ENCODE data around the gene FADD. TPM values are rescaled to one million over a fixed set of nuclear protein-coding genes. Genes with fewer than 3 reads are reported as not detected.

FADD gene
- total RNA-seq, 1 donor: 53.2 TPM

GRCh38 chr11:70183032-70183431, 20.1 kb upstream of the FADD start:
- no peaks in the 10 kb centered on the region for H4K20me1 ChIP-seq (ENCODE audit: insufficient read depth, low read length)
- peaks cover 4% of the 10 kb centered on the region for H3K27me3 ChIP-seq (ENCODE audit: insufficient read depth, low read length)
- DNase-seq (ENCODE audit: insufficient read length, low spot score, missing footprints): peak; percentile 58
- H3K36me3 ChIP-seq (ENCODE audit: insufficient read depth, low read length): no peaks in the 10 kb centered on the region
- no peaks in the 10 kb centered on the region for H3K4me1 ChIP-seq (ENCODE audit: insufficient read depth, low read length)
- H3K4me3 ChIP-seq (ENCODE audit: insufficient read depth, low read length): no peak overlapping the region
- TF ChIP-seq CTCF (IDR thresholded peaks at IDR 0.05; ENCODE audit: extremely low read depth, low read depth, low read length): no peak
- no peak overlapping the region for H3K27ac ChIP-seq (ENCODE audit: low read depth, low read length)
- no peaks in the 10 kb centered on the region for H3K9me3 ChIP-seq (ENCODE audit: low read depth, low read length)
- H2AFZ ChIP-seq (ENCODE audit: low read length): no peak overlapping the region
- no peaks in the 10 kb centered on the region for H3K79me2 ChIP-seq (ENCODE audit: insufficient read depth, low read length)
- no peak overlapping the region for H3K4me2 ChIP-seq (ENCODE audit: insufficient read depth, low read length)

- H3K4me1 ChIP-seq (ENCODE audit: insufficient read depth, low read length): no peaks in the 10 kb centered on the region
- no peak overlapping the region for H3K4me3 ChIP-seq (ENCODE audit: insufficient read depth, low read length)
- DNase-seq (ENCODE audit: insufficient read length, low spot score, missing footprints): peak; percentile 65
- no peak overlapping the region for H3K4me2 ChIP-seq (ENCODE audit: insufficient read depth, low read length)
- H3K27me3 ChIP-seq (ENCODE audit: insufficient read depth, low read length): peaks cover 8% of the 10 kb centered on the region
- no peaks in the 10 kb centered on the region for H3K9me3 ChIP-seq (ENCODE audit: low read depth, low read length)
- H3K79me2 ChIP-seq (ENCODE audit: insufficient read depth, low read length): no peaks in the 10 kb centered on the region
- no peaks in the 10 kb centered on the region for H3K36me3 ChIP-seq (ENCODE audit: insufficient read depth, low read length)
- no peaks in the 10 kb centered on the region for H4K20me1 ChIP-seq (ENCODE audit: insufficient read depth, low read length)
- TF ChIP-seq CTCF (IDR thresholded peaks at IDR 0.05; ENCODE audit: extremely low read depth, low read depth, low read length): no peak
- no peak overlapping the region for H3K27ac ChIP-seq (ENCODE audit: low read depth, low read length)
- H2AFZ ChIP-seq (ENCODE audit: low read length): no peak overlapping the region
Observed at GRCh38 chr11:70183483-70184176, 19.5 kb upstream of the FADD start.

- Histone ChIP-seq H3K4me1 (ENCODE audit: insufficient read depth, low read length) (no peaks in the 10 kb centered on the region), H3K4me3 (ENCODE audit: insufficient read depth, low read length) (no peak overlapping the region), H3K36me3 (ENCODE audit: insufficient read depth, low read length) (no peaks in the 10 kb centered on the region), H4K20me1 (ENCODE audit: insufficient read depth, low read length) (no peaks in the 10 kb centered on the region), H3K27ac (ENCODE audit: low read depth, low read length) (no peak overlapping the region), H3K9me3 (ENCODE audit: low read depth, low read length) (no peaks in the 10 kb centered on the region), H3K27me3 (ENCODE audit: insufficient read depth, low read length) (peaks cover 8% of the 10 kb centered on the region), H3K79me2 (ENCODE audit: insufficient read depth, low read length) (no peaks in the 10 kb centered on the region), H3K4me2 (ENCODE audit: insufficient read depth, low read length) (no peak overlapping the region), H2AFZ (ENCODE audit: low read length) (no peak overlapping the region)
- peak; percentile 67 for DNase-seq (ENCODE audit: insufficient read length, low spot score, missing footprints)
- no peak for TF ChIP-seq CTCF (IDR thresholded peaks at IDR 0.05; ENCODE audit: extremely low read depth, low read depth, low read length)
Observed at GRCh38 chr11:70184396-70184795, 18.7 kb upstream of the FADD start.

- Histone ChIP-seq H4K20me1 (ENCODE audit: insufficient read depth, low read length) (no peaks in the 10 kb centered on the region), H3K4me3 (ENCODE audit: insufficient read depth, low read length) (no peak overlapping the region), H3K4me1 (ENCODE audit: insufficient read depth, low read length) (no peaks in the 10 kb centered on the region), H3K4me2 (ENCODE audit: insufficient read depth, low read length) (no peak overlapping the region), H3K79me2 (ENCODE audit: insufficient read depth, low read length) (no peaks in the 10 kb centered on the region), H3K27ac (ENCODE audit: low read depth, low read length) (no peak overlapping the region), H3K9me3 (ENCODE audit: low read depth, low read length) (no peaks in the 10 kb centered on the region), H2AFZ (ENCODE audit: low read length) (no peak overlapping the region), H3K36me3 (ENCODE audit: insufficient read depth, low read length) (no peaks in the 10 kb centered on the region), H3K27me3 (ENCODE audit: insufficient read depth, low read length) (peaks cover 9% of the 10 kb centered on the region)
- peak; percentile 80 for DNase-seq (ENCODE audit: insufficient read length, low spot score, missing footprints)
- TF ChIP-seq CTCF (IDR thresholded peaks at IDR 0.05; ENCODE audit: extremely low read depth, low read depth, low read length): no peak
Observed at GRCh38 chr11:70185348-70186055, 17.6 kb upstream of the FADD start.

All from osteoblast (primary cell).